ENCODE measurements around the gene GRIN3B.

Gene GRIN3B

DNA sequence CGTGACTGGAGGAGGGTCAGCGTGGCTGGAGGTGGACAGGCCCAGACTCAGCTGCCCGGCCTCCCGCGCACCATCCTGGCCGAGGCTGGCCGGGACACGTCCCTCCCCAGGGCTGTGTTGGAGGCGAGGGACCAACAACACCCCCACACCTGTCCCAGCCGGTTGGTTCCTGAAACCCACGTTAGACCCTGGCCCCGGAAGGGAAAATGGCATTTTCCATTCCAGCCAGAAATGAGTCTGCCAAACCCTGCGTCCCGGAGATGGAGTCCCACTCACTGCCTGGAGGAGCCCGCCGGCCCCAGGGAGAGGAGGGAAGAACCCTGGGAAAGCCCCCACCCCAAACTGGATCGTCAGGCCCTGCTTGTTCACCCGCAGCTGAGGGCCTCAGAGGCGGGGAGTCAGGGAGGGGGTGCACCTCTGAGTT, 20.9 kb upstream of the GRIN3B start:
- peaks cover 2% of the 10 kb centered on the region for H3K36me3 Mint-ChIP-seq (ENCODE audit: low read depth)
- H3K4me1 Mint-ChIP-seq (ENCODE audit: low read depth) = peaks cover 4% of the 10 kb centered on the region
- no peaks in the 10 kb centered on the region for H3K9me3 Mint-ChIP-seq
- no peaks in the 10 kb centered on the region for H3K27me3 Mint-ChIP-seq
- DNase-seq = no peak
- no peak overlapping the region for H3K4me3 Mint-ChIP-seq
- no peak overlapping the region for H3K27ac Mint-ChIP-seq

GRCh38 chr19:980133-980998, 19.9 kb upstream of the GRIN3B start:
- DNase-seq = no peak
- H3K4me3 Mint-ChIP-seq = no peak overlapping the region
- H3K27me3 Mint-ChIP-seq = no peaks in the 10 kb centered on the region
- H3K36me3 Mint-ChIP-seq (ENCODE audit: low read depth) = peaks cover 10% of the 10 kb centered on the region
- H3K4me1 Mint-ChIP-seq (ENCODE audit: low read depth) = peaks cover 12% of the 10 kb centered on the region
- no peaks in the 10 kb centered on the region for H3K9me3 Mint-ChIP-seq
- no peak overlapping the region for H3K27ac Mint-ChIP-seq

DNA sequence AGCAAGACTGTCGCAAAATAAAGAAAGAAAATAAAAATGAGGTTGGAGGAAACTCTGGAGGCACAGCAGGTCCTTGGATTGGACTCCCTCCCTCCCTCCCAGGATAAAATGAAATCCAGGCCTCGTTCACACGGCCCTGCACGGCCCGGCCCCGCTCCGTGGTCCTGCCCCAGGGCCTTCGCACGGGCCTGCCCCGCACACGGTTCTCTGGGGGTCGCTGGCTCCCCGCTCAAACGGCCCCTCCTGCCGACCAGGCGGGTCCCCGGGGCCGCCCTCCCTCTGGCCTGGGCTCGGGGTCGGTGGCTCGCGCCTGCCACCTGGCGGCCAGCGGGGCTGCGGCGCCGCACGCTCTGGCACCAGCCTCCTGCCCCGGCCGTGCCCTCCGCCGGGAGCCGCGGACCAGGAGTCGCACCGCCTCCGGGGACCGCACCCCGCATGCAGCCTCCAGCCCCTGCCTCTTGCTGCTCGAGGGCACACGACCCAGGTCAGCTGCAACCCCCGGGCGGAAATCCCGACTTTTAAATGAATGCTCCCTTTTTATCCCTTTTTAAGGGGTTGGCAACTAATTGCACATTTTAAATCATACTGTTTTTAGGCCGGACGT, 17.6 kb upstream of the GRIN3B start:
- peak; percentile 89 for DNase-seq
- Mint-ChIP-seq H3K4me3 (no peak overlapping the region), H3K4me1 (ENCODE audit: low read depth) (peaks cover 18% of the 10 kb centered on the region), H3K27ac (no peak overlapping the region), H3K36me3 (ENCODE audit: low read depth) (peaks cover 33% of the 10 kb centered on the region), H3K27me3 (no peaks in the 10 kb centered on the region), H3K9me3 (no peaks in the 10 kb centered on the region)

DNA sequence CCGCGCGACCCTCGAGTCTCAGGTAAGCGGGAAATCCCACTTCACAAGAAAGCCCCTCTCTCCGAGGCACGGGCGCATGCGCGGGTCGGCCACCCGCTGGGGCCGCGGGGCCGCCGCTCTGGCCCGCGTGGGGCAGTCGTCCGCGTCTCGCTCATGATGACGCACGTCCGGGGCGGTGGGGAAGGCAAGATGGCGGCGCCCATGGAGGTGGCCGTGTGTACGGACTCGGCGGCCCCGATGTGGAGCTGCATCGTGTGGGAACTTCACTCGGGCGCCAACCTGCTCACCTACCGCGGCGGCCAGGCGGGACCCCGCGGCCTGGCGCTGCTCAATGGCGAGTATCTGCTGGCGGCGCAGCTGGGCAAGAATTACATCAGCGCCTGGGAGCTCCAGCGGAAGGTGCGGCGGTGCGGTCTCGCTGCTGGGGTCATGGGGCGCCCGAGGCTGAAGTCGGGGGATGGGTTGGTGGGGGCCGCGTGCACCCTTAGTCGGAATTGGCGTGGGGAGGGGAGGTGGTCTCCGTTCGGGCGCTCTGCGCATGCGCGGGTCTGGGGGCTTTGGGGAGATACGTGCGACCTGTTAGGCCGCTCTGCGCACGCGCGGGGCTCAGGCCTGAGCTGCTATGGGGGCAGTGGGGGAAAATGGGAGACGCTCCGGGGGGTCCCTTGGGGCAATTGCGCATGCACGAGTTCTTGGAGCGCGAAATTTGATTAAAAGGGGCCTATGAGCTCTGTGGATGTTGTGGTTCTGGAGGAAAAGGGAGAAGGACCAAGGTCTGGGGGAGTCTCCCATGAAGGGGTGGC, 15.9 kb upstream of the GRIN3B start, which contains the start of gene WDR18:
Gene WDR18, plus strand, starts transcription at position 181 of the 803 bp plus-strand sequence. Its CDS starts 9 bp downstream, at position 190.
- H3K27ac Mint-ChIP-seq = peak within 1 kb of the TSS; percentile 98
- no peaks in the 10 kb centered on the region for H3K9me3 Mint-ChIP-seq

DNA sequence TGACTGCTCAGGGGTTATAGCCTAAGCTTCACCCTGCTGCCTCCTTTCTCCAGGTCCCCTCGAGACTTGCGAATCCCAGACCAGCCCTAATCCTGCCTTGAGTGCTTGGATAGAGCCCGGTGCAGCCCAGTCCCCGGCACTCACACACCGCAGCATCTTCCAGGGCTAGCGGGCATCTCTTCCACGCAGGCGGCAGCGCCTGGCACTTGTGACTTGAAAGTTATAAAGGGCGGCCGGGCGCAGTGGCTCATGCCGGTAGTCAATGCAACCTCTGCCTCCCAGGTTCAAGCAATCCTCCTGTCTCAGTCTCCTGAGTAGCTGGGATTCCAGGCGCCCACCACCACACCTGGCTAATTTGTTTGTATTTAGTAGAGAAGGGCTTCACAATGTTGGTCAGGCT, 14.1 kb upstream of the GRIN3B start:
- Mint-ChIP-seq H3K27ac (no peak overlapping the region), H3K27me3 (no peaks in the 10 kb centered on the region), H3K9me3 (no peaks in the 10 kb centered on the region), H3K4me3 (peak overlapping the region; percentile 97), H3K4me1 (ENCODE audit: low read depth) (peaks cover 18% of the 10 kb centered on the region), H3K36me3 (ENCODE audit: low read depth) (peaks cover 64% of the 10 kb centered on the region)
- no peak for DNase-seq

More for the DNA sequence above, 15.9 kb upstream of the GRIN3B start, which contains the start of gene WDR18:
- Mint-ChIP-seq H3K4me1 (ENCODE audit: low read depth) (peaks cover 18% of the 10 kb centered on the region), H3K27me3 (no peaks in the 10 kb centered on the region), H3K4me3 (peak within 1 kb of the TSS; percentile 97), H3K36me3 (ENCODE audit: low read depth) (peaks cover 49% of the 10 kb centered on the region)
- peak; percentile 94 for DNase-seq

- Mint-ChIP-seq H3K36me3 (ENCODE audit: low read depth) (peaks cover 74% of the 10 kb centered on the region), H3K4me1 (ENCODE audit: low read depth) (peaks cover 18% of the 10 kb centered on the region), H3K27me3 (no peaks in the 10 kb centered on the region), H3K9me3 (no peaks in the 10 kb centered on the region), H3K27ac (no peak overlapping the region), H3K4me3 (no peak overlapping the region)
- no peak for DNase-seq
These were observed 12.1 kb upstream of the GRIN3B start for GRCh38 chr19:988081-988480.

GRCh38 chr19:988510-988909, 11.7 kb upstream of the GRIN3B start:
- Mint-ChIP-seq H3K36me3 (ENCODE audit: low read depth) (peaks cover 78% of the 10 kb centered on the region), H3K27me3 (no peaks in the 10 kb centered on the region), H3K27ac (no peak overlapping the region), H3K9me3 (no peaks in the 10 kb centered on the region), H3K4me1 (ENCODE audit: low read depth) (peaks cover 18% of the 10 kb centered on the region), H3K4me3 (no peak overlapping the region)
- no peak for DNase-seq

DNA sequence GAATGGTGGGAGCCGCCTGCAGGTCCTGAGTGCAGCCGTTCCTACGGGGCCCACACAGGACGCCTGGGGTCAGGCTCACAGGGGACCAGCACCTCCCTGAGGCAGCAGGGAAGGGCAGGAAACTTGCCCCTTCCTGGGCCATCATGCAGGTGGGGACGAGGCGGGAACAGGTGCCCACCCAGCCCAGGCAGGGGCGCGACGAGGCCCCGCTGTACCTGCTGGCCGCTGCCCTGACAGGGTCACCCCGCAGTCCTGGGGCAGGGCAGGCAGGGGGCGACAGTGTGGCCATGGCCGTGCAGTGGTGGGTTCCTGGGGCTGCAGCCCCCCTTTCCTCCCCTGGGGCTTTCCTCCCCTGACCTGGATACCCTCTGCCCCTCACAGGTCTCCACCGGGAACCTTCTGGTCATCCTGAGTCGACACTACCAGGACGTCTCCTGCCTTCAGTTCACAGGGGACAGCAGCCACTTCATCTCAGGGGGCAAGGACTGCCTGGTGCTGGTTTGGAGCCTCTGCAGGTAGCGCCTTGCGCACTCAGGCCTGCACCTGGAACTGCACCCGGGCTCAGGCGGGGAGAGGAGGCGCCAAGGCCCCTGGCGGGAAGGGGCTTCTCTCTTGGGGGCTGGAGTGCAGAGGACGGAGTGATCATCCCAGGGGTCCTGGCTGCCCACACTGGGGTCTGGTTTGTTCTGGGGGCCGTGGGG, 10.7 kb upstream of the GRIN3B start:
- Mint-ChIP-seq H3K27me3 (no peaks in the 10 kb centered on the region), H3K27ac (no peak overlapping the region), H3K4me3 (no peak overlapping the region), H3K4me1 (ENCODE audit: low read depth) (peaks cover 14% of the 10 kb centered on the region), H3K36me3 (ENCODE audit: low read depth) (peaks cover 81% of the 10 kb centered on the region), H3K9me3 (no peaks in the 10 kb centered on the region)
- no peak for DNase-seq

GRCh38 chr19:990119-990571, 10.1 kb upstream of the GRIN3B start:
- peaks cover 9% of the 10 kb centered on the region for H3K4me1 Mint-ChIP-seq (ENCODE audit: low read depth)
- no peaks in the 10 kb centered on the region for H3K9me3 Mint-ChIP-seq
- no peaks in the 10 kb centered on the region for H3K27me3 Mint-ChIP-seq
- H3K27ac Mint-ChIP-seq = no peak overlapping the region
- no peak for DNase-seq
- H3K4me3 Mint-ChIP-seq = no peak overlapping the region
- H3K36me3 Mint-ChIP-seq (ENCODE audit: low read depth) = peaks cover 76% of the 10 kb centered on the region

DNA sequence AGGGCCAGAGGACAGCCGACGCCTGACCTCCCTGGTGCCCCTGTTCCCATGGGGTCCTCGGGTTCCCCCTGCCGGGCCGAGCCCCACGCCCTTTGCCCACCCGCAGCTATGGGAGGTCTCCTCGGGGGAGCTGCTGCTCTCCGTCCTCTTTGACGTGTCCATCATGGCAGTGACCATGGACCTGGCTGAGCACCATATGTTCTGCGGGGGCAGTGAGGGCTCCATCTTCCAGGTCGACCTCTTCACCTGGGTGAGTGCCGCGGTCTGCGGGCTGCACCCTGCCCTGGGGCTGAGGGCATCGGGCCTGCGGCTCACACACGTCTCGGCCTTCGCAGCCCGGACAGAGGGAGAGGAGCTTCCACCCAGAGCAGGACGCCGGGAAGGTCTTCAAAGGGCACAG, 9.5 kb upstream of the GRIN3B start:
- peaks cover 7% of the 10 kb centered on the region for H3K4me1 Mint-ChIP-seq (ENCODE audit: low read depth)
- no peak for DNase-seq
- no peak overlapping the region for H3K4me3 Mint-ChIP-seq
- no peak overlapping the region for H3K27ac Mint-ChIP-seq
- peaks cover 72% of the 10 kb centered on the region for H3K36me3 Mint-ChIP-seq (ENCODE audit: low read depth)
- H3K27me3 Mint-ChIP-seq = no peaks in the 10 kb centered on the region
- H3K9me3 Mint-ChIP-seq = no peaks in the 10 kb centered on the region

DNA sequence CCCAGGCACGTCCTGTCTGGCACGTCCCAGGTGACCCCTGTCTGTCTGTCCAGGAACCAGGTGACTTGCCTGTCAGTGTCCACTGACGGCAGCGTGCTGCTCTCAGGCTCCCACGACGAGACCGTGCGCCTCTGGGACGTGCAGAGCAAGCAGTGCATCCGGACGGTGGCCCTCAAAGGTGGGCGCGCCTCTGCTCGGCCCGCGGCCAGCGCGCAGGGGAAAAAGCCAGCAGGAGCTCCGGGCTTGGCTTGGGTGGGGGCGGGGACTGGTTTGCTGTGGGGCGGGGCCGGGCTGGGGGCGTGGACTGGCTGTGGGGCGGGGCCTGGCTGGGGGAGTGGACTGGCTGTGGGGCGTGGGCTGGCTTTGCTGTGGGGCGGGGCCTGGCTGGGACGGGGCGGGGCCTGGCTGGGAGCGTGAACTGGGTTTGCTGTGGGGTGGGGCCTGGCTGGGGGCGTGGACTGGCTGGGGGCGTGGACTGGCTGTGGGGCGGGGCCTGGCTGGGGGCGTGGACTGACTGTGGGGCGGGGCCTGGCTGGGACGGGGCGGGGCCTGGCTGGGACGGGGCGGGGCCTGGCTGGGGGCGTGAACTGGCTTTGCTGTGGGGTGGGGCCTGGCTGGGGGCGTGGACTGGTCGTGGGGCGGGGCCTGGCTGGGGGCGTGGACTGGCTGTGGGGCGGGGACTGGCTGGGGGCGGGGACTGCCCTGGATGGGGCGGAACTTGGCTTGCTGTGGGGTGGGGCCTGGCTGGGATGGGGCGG, 8.9 kb upstream of the GRIN3B start:
- Mint-ChIP-seq H3K27me3 (no peaks in the 10 kb centered on the region), H3K27ac (no peak overlapping the region), H3K4me3 (no peak overlapping the region), H3K9me3 (no peaks in the 10 kb centered on the region), H3K36me3 (ENCODE audit: low read depth) (peaks cover 66% of the 10 kb centered on the region), H3K4me1 (ENCODE audit: low read depth) (peaks cover 7% of the 10 kb centered on the region)
- peak; percentile 71 for DNase-seq

DNA sequence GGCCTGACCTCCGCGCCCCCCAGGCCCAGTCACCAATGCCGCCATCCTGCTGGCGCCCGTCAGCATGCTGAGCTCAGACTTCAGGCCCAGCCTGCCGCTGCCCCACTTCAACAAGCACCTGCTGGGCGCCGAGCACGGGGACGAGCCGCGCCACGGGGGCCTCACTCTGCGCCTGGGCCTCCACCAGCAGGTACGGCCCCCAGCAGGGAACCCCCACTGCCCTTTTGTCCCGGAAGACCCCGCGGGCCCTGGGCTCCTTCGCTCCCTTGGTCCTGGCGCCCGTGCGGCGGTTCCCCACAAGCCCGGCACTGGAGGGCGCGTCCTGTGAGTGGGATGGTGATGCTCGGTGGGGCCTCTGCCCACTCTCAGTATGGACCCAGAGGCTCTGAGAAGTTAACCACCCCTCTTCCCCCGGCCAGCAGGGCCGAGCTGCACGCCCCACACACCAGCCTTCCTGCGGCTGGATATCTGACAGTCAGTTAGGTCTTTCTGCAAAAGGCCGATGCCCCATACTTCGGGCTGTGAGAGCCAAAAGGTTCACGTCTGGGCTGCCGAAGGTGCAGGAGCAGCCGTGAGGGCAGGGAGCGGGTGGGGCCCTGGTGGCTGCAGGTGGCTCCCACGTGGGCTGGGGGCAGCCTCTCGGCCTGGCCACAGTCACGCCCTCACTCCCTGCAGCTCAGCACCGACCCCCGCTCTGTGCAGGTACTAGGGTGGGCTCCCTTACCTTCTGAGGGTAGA, 8.1 kb upstream of the GRIN3B start:
- H3K27me3 Mint-ChIP-seq = peaks cover 4% of the 10 kb centered on the region
- no peaks in the 10 kb centered on the region for H3K9me3 Mint-ChIP-seq
- no peak overlapping the region for H3K27ac Mint-ChIP-seq
- H3K4me1 Mint-ChIP-seq (ENCODE audit: low read depth) = peaks cover 11% of the 10 kb centered on the region
- peaks cover 59% of the 10 kb centered on the region for H3K36me3 Mint-ChIP-seq (ENCODE audit: low read depth)
- no peak overlapping the region for H3K4me3 Mint-ChIP-seq
- DNase-seq = no peak

DNA sequence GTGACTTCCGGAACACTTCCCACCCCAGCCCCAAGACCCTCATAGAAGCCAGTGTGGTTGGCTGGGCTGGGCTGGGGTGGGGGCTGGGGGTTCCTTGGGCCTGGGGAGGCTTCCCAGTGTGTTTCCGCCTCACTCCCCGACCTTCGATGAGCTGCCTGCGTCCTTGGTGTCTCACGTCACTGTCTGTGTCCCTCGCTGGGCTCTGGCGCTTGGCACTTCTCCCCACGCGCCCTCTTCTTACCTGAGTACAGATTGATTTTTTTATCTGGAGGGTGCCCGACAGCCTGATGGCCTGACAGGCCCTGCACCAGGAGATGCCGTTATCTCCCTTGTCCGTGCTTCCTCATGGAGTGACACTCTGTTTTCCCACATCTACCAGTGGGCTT, 7.6 kb upstream of the GRIN3B start:
- peaks cover 5% of the 10 kb centered on the region for H3K27me3 Mint-ChIP-seq
- peaks cover 53% of the 10 kb centered on the region for H3K36me3 Mint-ChIP-seq (ENCODE audit: low read depth)
- DNase-seq = no peak
- no peaks in the 10 kb centered on the region for H3K9me3 Mint-ChIP-seq
- H3K4me3 Mint-ChIP-seq = no peak overlapping the region
- no peak overlapping the region for H3K27ac Mint-ChIP-seq
- H3K4me1 Mint-ChIP-seq (ENCODE audit: low read depth) = peaks cover 11% of the 10 kb centered on the region

Measured in activated T-cell treated with anti-CD3 and anti-CD28 coated beads, Interleukin-2, amount 50 U/mL, for 24 hours (primary cell).